Tibial artery (tissue), 4 donors: ENCODE results near the gene CFAP43.

Experiments used
- DNase-seq, 2 donors: peaks; one replicate each; pipeline ENCODE4 v3.0.0-alpha.2; 2019
- H3K27ac ChIP-seq, 2 donors: fragments of 200-600 bp; sonication (generic) in 1 of 2; 1 replicate in 1 of 2; 2 replicates in 1 of 2; pipeline ENCODE4 v1.5.1; 2018 to 2019; ENCODE audit warnings: mild to moderate bottlenecking in 1 of 2
- H3K27me3 ChIP-seq, 2 donors: fragments of 200-600 bp; sonication (generic) in 1 of 2; one replicate each; pipeline versions ENCODE4 v1.5.1 to v1.6.0; 2016 to 2019
- H3K36me3 ChIP-seq, 3 donors: fragments of 200-600 bp; sonication (generic) in 2 of 3; one replicate each; pipeline ENCODE4 v1.5.1; 2016 to 2019; ENCODE audit warnings: mild to moderate bottlenecking in 2 of 3
- H3K4me1 ChIP-seq, 4 donors: fragments of 200-600 bp; sonication (generic) in 2 of 4; 1 replicate in 3 of 4; 2 replicates in 1 of 4; pipeline ENCODE4 v1.5.1; 2016 to 2019
- H3K4me3 ChIP-seq, 2 donors: fragments of 200-600 bp; sonication (generic) in 1 of 2; 1 replicate in 1 of 2; 2 replicates in 1 of 2; pipeline ENCODE4 v1.5.1; 2018 to 2019; ENCODE audit warnings: mild to moderate bottlenecking in 2 of 2
- H3K9me3 ChIP-seq, 3 donors: fragments of 200-600 bp; sonication (generic) in 1 of 3; one replicate each; pipeline ENCODE4 v1.5.1; 2016 to 2019
- CTCF ChIP-seq, 2 experiments: fragments of 200-600 bp in 1 of 2; fragments of 450-650 bp in 1 of 2; IDR thresholded peaks; one replicate each; pipeline ENCODE4 v1.5.1; 2017 to 2019; ENCODE audit warnings: antibody characterized with exemption in 2 of 2, mild to moderate bottlenecking in 1 of 2, moderate library complexity in 1 of 2
- intact Hi-C: fragments of 100-400 bp; cut with DNase I; formaldehyde crosslinking; loops from one replicate; pipeline ENCODE4 v1.15.0; 2023; ENCODE audit warnings: low total_unique reads

Gene CFAP43

GRCh38 chr10:104088239-104088638 is 143.9 kb downstream of the CFAP43 start:
- Histone ChIP-seq H3K4me3 (no peak overlapping the region), H3K4me1 (no peaks in the 10 kb centered on the region), H3K27ac (no peak overlapping the region), H3K27me3 (no peaks in the 10 kb centered on the region), H3K9me3 (no peaks in the 10 kb centered on the region), H3K36me3 (no peaks in the 10 kb centered on the region)
- intact Hi-C loops: no loop called here
- no peak for DNase-seq
- no peak for TF ChIP-seq CTCF (IDR thresholded peaks at IDR 0.05)

GRCh38 chr10:104085801-104086400 is 146.3 kb downstream of the CFAP43 start, which contains the start of gene COL17A1:
TSS of gene COL17A1 (minus strand) at chr10:104085880. CDS start at chr10:104080673, 5,207 bp downstream.
- H3K27me3 ChIP-seq: no peaks in the 10 kb centered on the region
- no peaks in the 10 kb centered on the region for H3K4me1 ChIP-seq
- no peak for TF ChIP-seq CTCF (IDR thresholded peaks at IDR 0.05)
- intact Hi-C loops: no loop called here
- no peak within 1 kb of the TSS for H3K27ac ChIP-seq
- no peak for DNase-seq
- no peaks in the 10 kb centered on the region for H3K36me3 ChIP-seq
- H3K4me3 ChIP-seq: no peak within 1 kb of the TSS
- H3K9me3 ChIP-seq: no peaks in the 10 kb centered on the region

- intact Hi-C loops: no loop called here
- H3K9me3 ChIP-seq: no peaks in the 10 kb centered on the region
- TF ChIP-seq CTCF (IDR thresholded peaks at IDR 0.05): no peak
- H3K4me3 ChIP-seq: no peak overlapping the region
- H3K27me3 ChIP-seq: no peaks in the 10 kb centered on the region
- DNase-seq: no peak
- no peak overlapping the region for H3K27ac ChIP-seq
- H3K36me3 ChIP-seq: no peaks in the 10 kb centered on the region
- H3K4me1 ChIP-seq: no peaks in the 10 kb centered on the region
Observed at GRCh38 chr10:104084482-104085142, 147.6 kb downstream of the CFAP43 start.

- H3K4me1 ChIP-seq: no peaks in the 10 kb centered on the region
- no peak for DNase-seq
- no peak overlapping the region for H3K4me3 ChIP-seq
- H3K9me3 ChIP-seq: no peaks in the 10 kb centered on the region
- peaks cover 0 to 3% of the 10 kb centered on the region in 2 donors for H3K27me3 ChIP-seq
- H3K27ac ChIP-seq: no peak overlapping the region
- no peaks in the 10 kb centered on the region for H3K36me3 ChIP-seq
- TF ChIP-seq CTCF (IDR thresholded peaks at IDR 0.05): no peak
- intact Hi-C loops: no loop called here
Observed at GRCh38 chr10:104081998-104082397, 150.2 kb downstream of the CFAP43 start.

GRCh38 chr10:104080762-104081161 is 151.4 kb downstream of the CFAP43 start:
- intact Hi-C loops: no loop called here
- Histone ChIP-seq H3K27me3 (peaks cover 0 to 5% of the 10 kb centered on the region in 2 donors), H3K36me3 (no peaks in the 10 kb centered on the region), H3K4me3 (no peak overlapping the region), H3K4me1 (no peaks in the 10 kb centered on the region), H3K9me3 (no peaks in the 10 kb centered on the region), H3K27ac (no peak overlapping the region)
- no peak for TF ChIP-seq CTCF (IDR thresholded peaks at IDR 0.05)
- DNase-seq: no peak
